IPS-18c (cell line): ENCODE results near the gene LRRC18.

ENCODE experiments used
- H3K4me3 ChIP-seq: 2 replicates; pipeline ENCODE4 v1.7.0; 2013; ENCODE audit warnings: low read depth, mild to moderate bottlenecking, low read length, moderate library complexity; ENCODE audit not compliant: insufficient read depth
- H3K9me3 ChIP-seq: one replicate; pipeline ENCODE4 v1.6.1; 2013; ENCODE audit warnings: mild to moderate bottlenecking, low read length, moderate library complexity; ENCODE audit not compliant: control insufficient read depth, insufficient read depth

Gene LRRC18

DNA sequence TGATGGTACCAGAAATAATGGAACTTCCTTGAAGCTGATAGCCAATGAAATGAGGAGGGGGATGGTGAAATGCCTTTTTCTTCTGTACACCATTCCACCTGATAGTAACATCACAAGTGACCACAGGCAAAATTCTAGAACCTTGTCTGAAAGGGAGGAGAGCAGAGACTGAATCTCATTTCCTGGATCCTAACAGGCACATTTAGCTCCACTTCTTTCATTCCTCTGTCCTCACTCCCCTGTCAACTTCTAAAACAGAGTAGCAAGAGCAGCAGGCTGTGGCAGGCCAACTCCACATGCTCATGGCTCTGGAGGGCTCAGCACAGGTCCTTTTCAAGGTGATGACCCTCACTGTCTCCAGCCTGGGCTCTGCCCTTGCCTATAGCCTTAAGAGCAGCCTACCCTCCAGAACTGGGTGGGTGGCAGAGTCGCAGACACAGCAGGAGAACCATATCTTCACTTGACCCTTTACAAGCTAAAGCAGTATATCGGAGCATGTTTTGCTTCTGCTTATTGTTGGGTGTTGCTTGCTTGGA is at the start of gene LRRC18:
TSS of gene LRRC18 (minus strand) at position 51 of the 536 bp plus-strand sequence. CDS start 25,685 bp downstream, outside the sequence.
- Histone ChIP-seq H3K9me3 (no peaks in the 10 kb centered on the region), H3K4me3 (no peak within 1 kb of the TSS)

DNA sequence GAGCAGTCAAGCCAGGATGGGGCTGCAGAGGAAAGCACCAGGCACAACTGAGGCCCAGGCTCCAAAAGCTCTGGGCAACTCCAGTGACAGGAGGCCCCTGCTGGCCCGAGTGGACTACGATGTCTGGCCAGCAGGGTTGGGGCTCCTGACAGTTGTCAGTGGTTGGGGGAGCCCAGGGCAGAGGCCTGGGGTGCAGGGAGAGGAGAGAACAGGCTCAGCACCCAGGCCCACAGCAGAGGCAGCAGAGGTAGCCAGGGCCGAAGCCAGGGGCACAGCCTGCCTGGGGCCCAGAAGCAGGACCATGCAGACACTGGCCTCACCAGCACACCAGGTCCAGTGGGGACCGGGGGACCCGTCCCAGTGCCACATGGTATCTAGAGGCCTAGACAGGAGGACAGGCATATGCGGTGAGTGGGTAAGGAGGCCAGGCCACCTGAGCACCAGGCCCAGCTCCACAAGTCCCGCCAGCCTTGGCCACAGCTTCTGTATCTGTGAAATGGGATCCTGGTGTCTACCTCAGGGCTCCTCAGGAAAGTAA is 46.0 kb upstream of the LRRC18 start:
- H3K4me3 ChIP-seq = no peak overlapping the region
- H3K9me3 ChIP-seq = peaks cover 2% of the 10 kb centered on the region

DNA sequence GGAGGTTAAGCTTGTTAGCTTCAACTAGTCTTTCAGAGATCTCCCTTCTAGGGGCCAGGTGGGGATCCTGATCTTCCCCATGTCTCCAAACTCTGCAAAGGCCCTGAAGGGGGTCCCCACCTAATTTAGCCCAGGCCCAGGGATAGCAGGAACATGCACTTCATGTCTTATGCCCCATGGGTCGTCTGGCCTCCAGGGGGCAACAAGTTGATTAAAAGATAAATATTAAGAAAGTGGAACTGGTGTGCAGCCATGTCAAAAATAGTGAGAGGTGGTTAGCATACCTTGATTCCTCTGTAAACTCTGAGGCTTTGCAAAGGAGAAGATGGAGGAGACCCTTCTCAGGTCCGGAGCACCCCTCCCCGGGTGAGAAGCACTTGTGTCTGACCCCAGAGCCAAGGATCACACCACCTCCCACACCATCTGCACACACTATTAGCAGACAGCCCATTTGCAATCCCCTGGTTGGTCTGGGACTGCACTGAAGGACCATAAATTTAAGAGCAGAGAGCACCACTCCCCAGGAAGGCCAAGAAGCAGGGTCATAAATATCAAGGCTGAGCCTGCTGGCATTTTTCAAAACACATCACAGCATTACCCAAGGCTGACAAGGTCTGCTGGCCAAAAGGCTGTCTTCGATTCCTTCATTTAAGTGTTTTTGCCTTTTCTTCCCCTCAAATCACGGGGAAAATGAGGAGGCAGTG is 44.2 kb upstream of the LRRC18 start:
- H3K4me3 ChIP-seq = no peak overlapping the region
- peaks cover 2% of the 10 kb centered on the region for H3K9me3 ChIP-seq

DNA sequence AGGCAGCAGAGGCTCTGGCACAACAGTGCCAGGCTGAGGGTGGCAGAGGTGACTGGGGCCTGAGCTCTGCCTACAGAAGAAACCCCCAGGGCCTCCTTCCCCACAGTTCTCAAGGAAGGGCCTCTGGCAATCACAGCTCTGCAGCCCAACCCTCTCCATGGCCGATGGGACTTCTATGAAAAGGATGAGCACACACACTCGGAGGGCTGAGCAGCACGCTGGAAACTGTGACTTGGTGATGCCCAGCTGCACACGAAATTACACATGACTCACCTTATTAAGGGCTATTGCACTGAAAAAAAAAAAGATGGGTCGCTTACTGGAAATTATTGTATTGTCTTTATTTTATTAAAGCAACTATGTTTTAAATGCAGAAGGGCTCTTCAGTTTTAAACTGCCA is 42.9 kb upstream of the LRRC18 start:
- no peak overlapping the region for H3K4me3 ChIP-seq

DNA sequence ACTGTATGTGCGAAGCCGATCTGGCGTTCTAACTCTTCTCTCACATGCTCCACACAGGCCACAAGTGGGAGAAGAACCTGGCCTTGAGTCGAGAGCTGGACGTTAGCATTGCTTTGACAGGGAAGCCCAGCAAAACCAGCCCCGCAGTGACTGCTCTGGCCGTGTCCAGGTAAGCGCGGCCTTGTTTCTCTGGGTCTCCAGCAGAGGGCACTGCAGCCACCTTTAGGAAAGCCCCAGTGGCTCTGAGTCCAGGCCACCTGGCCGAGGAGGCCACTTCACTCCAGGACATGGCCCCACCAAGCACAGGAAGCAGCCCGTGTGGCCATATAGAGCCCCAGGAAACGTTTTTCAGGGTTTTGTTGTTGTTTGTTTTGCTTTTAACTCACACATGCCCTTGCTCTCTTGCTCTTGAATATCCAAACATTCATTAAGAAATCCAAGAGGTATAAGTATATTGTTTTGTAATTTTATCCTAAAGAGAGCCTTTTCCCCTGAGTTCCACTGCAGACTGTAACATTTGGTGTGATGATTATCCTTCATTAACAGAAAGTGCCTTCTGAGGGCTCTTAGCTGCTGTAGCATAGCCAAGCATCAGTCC is 41.8 kb upstream of the LRRC18 start:
- H3K4me3 ChIP-seq = no peak overlapping the region
- no peaks in the 10 kb centered on the region for H3K9me3 ChIP-seq

More for the DNA sequence above, 42.9 kb upstream of the LRRC18 start:
- peaks cover under 1% of the 10 kb centered on the region for H3K9me3 ChIP-seq

DNA sequence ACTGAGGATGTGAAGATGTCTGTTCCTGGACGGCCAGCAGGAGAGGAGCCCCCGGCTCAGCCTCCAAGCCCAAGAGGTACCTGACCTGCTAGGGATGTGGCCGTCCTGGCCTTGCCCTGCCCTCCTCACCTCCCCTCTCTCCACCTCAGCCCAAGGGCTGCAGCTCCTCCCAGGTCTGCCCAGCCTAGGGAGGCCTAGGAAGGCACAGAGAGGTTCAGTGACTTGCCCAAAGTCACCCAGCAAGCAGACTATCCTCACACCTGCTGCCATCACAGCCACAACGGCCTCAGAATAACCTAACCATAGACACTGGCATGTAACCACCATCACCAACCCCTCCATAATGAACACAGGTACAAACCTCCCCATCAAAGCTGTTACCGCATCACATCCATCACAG is 38.7 kb upstream of the LRRC18 start:
- H3K9me3 ChIP-seq = no peaks in the 10 kb centered on the region

DNA sequence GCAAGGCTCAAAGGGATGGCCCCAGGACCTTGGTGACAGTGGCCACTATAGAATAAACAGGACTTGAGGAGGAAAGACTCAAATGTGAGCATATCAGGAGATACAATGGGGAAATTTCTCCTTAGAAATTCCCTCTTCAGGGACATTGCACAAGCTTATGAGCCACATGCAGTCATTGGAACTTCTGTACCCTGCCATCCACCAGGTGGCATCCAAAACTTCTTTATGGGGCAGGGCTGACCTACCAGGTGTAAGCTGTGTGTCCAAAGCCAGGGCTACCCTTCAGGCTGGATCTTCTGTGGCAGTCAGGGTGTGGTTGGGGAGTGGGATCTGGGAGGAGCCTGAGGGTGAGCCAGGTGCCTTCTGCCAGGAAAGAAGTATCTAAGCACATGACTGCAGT is 36.6 kb upstream of the LRRC18 start:
- Histone ChIP-seq H3K4me3 (no peak overlapping the region), H3K9me3 (no peaks in the 10 kb centered on the region)

More for the DNA sequence above, 38.7 kb upstream of the LRRC18 start:
- H3K4me3 ChIP-seq = no peak overlapping the region

DNA sequence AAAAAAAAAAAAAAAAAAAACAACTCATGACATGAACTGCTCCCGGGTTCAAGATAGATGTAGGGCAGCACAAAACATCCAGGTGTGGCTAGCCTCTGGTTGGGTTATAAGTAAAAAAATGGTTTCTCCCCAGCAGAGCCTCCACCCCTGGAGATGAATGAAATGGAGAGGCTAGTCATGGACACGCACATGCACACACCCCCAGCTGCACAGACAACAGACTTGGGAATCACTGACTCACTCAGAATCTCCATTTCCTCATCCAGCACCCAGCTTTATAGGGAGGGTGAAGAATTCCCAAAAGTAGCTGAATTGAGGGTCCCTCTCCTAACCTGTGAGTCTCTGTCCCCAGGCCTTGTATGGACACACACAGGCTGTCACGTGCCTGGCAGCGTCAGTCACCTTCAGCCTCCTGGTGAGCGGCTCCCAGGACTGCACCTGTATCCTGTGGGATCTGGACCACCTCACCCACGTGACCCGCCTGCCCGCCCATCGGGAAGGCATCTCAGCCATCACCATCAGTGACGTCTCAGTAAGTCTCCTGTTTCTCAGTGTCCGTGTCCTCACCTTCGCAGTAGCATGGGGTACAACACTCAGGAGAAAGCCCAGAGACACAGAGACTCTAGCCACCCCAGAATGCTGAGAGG is 35.0 kb upstream of the LRRC18 start:
- no peaks in the 10 kb centered on the region for H3K9me3 ChIP-seq

DNA sequence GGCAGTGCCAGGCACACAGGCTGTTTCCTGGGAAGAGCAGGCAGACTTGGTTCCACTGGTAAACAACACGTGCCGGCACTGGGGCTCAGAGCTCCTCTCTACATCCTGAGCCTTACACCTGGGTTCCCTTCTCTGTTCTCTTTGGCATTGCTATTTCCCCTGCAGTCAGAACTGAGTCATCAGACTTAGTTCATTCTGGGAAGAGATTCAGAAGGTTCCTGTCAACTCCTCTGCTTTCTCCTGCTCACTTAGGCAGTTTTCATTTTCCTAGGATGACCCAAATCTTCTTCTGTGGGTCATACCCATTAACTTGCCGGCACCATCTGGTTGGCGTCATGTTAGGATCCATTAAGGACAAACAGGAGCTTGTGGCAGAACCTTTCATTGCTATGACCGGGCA is 33.4 kb upstream of the LRRC18 start:
- H3K9me3 ChIP-seq = no peaks in the 10 kb centered on the region
- H3K4me3 ChIP-seq = no peak overlapping the region

More for the DNA sequence above, 35.0 kb upstream of the LRRC18 start:
- no peak overlapping the region for H3K4me3 ChIP-seq

DNA sequence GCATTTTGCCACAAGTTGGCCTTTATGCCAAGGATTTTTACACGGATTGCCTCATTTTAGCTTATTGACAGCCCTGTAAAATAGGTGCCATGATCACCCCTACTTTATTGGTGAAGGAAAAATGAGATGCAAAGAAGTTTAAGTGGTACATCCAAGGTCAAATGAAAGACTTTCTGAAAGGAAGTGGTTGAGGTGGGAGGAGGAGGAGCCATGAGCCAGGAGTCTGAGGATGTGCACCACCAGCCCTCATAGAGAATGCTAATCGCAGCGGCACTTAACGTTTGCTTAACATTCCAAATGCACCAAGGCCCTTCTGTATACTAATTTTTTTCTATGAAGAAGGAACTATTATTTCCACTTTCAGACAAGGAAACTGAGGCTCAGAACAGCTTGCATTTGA is 31.0 kb upstream of the LRRC18 start:
- Histone ChIP-seq H3K4me3 (no peak overlapping the region), H3K9me3 (no peaks in the 10 kb centered on the region)

DNA sequence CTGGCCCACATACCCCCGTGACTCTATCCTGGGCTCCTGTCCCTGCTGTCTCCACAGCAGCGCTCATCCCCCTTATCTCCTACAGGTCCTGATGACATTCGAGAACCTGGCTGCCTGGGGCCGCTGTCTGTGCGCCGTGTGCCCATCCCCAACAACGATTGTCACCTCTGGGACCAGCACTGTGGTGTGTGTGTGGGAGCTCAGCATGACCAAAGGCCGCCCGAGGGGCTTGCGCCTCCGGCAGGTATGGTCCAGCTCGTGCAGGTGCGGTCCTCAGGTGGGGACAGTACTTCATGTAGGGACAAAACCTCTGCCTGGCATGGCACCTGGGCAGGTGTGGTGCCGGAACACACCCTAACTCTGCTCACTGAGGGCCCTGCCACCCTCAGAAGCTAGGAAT is 30.4 kb upstream of the LRRC18 start:
- H3K4me3 ChIP-seq = no peak overlapping the region
- no peaks in the 10 kb centered on the region for H3K9me3 ChIP-seq

DNA sequence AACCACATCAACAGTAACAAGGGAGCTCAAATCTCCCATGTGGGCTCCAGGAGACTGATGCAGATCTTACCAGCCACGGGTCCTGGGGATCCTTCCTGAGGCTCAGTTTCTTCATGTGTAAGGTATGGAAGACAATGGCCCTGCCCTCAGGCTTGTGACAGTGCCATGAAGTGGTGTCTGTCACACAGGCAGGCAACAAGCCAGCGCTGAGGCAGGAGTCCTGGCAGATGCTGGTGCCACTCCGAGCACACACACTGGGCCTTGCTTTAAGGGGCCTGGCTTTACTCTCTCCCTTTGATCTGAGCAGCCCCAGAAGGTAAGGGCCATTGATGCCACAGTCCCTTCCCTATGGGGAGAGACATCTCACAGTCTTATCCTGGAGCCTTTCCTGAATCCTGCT is 28.4 kb upstream of the LRRC18 start:
- Histone ChIP-seq H3K4me3 (no peak overlapping the region), H3K9me3 (no peaks in the 10 kb centered on the region)

DNA sequence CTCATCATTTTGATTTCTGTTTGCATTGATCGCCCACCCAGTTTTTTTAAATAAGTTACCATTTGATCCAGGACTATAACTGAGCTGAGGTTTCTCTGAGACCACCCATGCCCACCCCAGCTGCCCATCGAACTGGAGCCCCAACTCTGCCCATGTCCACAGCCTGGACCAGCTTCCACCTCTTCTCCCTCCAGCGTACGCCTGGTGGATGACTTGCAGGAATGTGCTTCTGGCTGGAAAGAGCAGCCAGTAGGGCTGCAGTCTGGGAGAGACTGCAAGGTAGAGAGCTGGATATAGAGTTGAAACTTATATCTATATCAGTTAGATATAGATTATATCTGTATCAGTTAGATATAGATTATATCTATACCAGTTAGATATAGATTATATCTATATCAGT is 25.8 kb upstream of the LRRC18 start:
- no peaks in the 10 kb centered on the region for H3K9me3 ChIP-seq
- H3K4me3 ChIP-seq = no peak overlapping the region

DNA sequence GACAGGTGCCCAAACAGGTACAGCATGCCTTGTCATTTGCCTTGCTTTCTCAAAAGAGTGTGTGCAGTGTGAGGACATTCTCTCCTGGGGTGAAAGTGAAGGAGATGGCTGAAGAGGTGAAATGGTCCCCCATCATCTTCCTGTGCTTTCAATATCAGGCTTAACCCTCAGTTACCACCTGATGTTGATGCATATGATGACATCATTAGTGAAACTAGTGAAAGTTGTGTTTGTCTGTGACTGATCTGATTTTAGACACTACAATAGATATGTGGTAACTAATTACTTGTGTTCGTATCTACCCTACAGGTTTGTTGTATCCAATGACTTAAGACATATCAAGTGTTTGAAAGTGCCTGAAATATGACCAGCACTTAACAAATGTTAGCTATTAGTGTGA is 24.4 kb upstream of the LRRC18 start:
- no peak overlapping the region for H3K4me3 ChIP-seq
- H3K9me3 ChIP-seq = no peaks in the 10 kb centered on the region

DNA sequence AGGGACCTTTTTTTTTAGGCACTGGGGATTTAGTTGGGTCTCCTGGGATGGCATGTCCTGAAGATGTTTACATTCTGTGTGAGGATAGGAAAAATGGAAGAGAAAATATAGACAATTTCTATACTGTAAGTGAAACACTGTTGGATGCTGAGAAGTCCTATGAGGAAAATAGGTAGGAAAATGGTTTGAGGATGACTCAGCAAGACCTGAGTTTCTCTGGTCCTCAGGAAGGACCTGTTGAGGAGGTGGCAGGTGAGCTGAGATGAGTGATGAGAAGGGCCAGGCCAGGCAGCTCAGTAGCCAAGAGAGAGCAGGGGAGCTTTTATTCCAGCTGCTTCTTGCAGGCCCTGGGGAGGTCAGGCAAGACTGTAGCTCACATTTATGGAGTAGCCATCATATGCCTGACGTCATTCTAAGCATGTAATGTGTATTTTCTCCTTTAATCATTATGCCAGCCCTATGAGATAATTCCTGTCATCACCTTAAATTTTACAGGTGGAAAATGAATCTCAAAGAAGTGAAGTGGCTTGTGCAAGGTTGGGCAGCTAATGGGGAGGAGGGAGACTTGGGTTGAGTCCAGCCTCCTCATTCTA is 19.1 kb upstream of the LRRC18 start:
- Histone ChIP-seq H3K9me3 (no peaks in the 10 kb centered on the region), H3K4me3 (no peak overlapping the region)

DNA sequence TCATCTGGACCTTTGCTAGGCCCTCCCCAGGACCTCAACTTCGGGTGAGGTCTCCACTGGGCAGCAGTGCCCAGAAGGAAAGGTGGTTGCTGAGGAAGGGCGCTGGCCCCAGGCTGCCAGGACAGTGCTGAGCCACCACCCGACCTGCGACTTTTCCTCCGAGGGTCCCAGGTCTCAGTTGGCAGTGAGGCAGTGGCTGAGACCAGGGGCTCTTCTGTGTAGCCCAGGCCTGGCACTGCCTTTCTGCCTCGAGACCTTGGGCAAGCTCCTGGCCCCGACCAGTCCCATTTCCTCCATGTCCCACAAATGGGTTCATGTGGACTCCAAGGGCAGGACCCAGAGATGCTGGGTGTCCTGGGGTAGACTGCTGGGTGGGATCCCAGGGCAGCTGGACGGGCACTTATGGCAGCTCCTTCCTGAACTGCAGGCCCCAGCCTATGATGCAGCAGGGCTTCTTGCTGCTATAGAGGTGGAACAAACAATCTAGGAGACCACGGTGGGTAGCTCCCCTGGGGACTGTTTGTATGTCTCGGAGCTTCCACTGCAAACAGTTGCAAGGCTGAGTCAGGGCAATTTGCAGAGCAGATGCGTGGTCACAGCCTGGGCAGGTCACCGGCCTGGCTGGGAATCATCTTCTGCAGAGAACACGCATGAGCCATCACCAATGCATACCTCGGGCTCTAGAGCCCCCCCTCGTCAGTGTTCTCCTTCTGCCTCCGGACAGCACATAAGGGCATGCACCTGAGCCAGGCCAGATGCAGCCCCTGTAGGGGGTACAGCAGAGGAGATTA is 17.9 kb upstream of the LRRC18 start:
- Histone ChIP-seq H3K9me3 (no peaks in the 10 kb centered on the region), H3K4me3 (no peak overlapping the region)

DNA sequence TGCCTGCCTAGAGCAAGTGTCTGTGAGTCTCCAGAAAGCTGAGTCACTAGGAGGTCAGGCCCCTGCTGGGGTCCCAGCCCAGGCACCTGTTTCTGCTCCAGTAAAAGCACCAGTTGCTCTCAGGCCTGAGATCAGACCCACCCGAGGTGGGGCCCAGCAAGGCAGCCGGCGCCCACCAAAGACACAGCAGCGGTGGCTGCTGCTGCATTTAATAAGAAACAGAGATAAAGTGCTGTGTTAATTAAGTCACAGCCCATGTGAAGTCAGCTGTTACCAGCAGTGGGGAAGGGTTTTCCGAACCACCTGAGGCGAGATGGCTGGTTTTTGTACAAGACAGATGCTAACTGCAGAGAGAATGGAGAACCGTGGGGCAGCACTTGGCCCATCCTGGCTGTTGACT is 12.1 kb upstream of the LRRC18 start:
- no peaks in the 10 kb centered on the region for H3K9me3 ChIP-seq
- H3K4me3 ChIP-seq = no peak overlapping the region
